D721Med (cell line): Measurements from ENCODE around the gene ADD2.

ENCODE experiments used
- DNase-seq: peaks from one replicate; pipeline ENCODE4 v3.0.0; 2011; ENCODE audit warnings: low spot score; ENCODE audit not compliant: insufficient read length
- FAIRE-seq: peaks from 2 replicates; lab custom pipeline; 2011; peaks lifted over from hg19 to GRCh38; lab: Jason Lieb, UNC
- TF ChIP-seq, protein P1 (sequence below): IDR thresholded peaks from 2 replicates; pipeline ENCODE4 v1.5.1; 2012; ENCODE audit warnings: mild to moderate bottlenecking, control low read depth; ENCODE audit not compliant: insufficient read depth; ENCODE audit errors: missing control alignments

Gene ADD2

DNA sequence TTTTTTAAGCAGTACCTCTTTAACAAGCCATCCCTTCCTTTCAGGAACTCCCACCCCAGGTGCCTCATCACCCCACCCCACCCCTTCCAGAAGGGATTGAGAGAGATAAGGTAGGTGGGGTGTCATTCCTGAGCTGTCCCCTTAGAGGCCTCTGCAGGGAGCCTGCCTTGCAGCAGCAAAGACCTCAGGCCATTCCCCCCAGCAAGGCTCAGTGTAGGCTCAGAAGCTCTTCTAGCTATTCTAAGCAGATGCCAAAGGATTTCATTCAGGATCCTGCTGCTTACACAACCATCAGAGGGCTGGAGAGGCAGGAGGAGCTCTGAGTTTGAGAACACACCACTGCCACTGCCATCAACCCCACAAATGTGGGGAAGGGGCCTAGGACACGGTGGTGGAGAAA, 28.3 kb upstream of the ADD2 start:
- FAIRE-seq = no peak
- TF ChIP-seq, protein P1, sequence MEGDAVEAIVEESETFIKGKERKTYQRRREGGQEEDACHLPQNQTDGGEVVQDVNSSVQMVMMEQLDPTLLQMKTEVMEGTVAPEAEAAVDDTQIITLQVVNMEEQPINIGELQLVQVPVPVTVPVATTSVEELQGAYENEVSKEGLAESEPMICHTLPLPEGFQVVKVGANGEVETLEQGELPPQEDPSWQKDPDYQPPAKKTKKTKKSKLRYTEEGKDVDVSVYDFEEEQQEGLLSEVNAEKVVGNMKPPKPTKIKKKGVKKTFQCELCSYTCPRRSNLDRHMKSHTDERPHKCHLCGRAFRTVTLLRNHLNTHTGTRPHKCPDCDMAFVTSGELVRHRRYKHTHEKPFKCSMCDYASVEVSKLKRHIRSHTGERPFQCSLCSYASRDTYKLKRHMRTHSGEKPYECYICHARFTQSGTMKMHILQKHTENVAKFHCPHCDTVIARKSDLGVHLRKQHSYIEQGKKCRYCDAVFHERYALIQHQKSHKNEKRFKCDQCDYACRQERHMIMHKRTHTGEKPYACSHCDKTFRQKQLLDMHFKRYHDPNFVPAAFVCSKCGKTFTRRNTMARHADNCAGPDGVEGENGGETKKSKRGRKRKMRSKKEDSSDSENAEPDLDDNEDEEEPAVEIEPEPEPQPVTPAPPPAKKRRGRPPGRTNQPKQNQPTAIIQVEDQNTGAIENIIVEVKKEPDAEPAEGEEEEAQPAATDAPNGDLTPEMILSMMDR = no peak
- DNase-seq = no peak

DNA sequence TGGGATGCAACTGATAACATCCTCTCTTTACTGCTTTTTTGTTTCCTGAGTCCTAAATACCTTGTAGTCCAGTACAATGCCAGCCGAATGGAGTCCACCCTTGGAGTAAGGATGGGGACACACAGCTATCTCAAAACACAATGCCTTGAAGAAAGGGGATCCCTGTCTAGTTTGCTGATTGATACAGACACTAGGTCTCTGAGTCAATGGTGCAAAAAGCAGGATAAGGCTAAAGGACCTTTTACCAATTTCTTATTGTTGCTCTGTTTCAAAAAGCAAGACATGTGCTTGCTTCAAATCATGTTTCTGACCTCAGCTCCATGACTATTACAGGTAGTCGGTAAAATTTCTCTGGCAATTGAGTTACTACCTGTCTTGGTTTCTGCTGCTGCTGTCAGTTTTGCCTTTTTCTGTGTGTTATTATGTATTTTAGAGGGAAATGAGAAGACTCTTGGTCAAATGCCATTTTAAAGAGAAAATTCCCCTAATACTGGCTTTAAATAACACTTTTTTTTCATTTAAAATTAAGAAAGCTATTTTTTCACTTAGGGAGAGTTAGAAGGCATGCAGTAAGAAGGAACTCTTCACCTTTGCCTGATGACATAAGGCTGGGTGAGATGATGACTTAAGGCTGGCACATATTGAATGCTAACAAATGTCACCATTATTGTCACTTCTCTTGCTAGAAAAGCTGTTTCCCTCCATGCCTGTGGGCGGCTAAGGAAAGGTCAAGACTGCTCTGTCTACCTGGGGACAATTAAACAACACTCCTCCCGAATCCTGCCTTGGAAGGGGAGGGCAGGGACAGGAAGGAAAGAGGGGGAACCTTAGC, 27.4 kb upstream of the ADD2 start:
- FAIRE-seq = no peak
- no peak for DNase-seq
- TF ChIP-seq, protein P1 = no peak

DNA sequence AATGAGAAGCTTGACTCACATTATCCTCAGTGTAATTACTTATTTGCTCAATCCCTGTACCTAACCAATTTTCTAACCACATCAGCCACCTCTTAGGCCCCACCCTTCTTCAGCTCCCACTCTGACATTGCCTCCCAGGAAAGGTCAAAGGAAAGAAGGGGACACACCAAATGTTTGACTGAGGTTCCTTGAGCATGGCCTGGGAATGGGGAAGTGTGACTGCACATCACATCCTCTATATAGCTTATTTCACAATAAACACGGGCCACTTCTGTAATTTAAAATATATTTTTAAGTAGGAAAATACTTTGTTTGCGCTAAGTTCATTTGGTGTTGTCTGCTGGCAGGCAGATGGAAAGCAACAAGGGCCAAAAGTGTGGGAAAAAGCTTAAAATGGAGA, 25.4 kb upstream of the ADD2 start:
- DNase-seq = no peak
- FAIRE-seq = no peak
- TF ChIP-seq, protein P1 = no peak

DNA sequence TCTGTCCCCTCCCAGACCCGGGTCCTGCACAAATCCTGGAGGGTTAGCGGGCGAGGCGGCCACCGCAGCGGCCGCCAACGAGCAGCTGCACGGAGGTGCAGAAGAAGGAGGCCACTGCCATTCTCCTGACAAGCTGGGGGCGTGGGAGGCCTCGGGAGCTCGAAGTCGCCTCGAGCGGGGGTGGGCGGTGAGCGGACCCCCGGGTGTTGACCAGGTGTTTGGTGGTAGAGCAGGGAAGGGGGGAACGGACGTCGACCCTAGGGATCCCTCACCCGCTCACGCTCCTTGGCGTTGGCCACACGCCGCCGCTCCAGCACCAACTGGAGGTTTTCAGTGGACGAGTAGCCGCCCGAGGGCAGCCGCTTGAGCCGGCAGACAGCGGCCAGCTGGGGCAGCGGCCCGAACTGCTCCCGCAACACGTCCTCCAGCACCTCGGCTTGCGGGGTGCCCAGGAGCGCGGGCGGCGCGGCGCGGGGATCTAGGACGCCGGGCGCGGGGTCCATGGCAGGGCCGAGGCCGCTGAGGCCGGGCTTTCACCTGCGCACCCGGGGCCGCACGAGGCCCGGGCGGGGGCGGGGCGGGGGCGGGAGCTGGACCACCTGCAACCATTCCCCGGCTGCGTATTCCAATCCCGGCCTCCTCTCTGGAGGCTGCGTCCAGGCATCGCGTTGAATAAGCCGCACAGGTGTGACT, 22.3 kb upstream of the ADD2 start, which contains the start of gene FIGLA:
Gene FIGLA (minus strand): TSS at position 508 of the 693 bp plus-strand sequence. CDS start 5 bp downstream, at position 503.
- no peak for FAIRE-seq
- DNase-seq = no peak
- TF ChIP-seq, protein P1 = no peak

DNA sequence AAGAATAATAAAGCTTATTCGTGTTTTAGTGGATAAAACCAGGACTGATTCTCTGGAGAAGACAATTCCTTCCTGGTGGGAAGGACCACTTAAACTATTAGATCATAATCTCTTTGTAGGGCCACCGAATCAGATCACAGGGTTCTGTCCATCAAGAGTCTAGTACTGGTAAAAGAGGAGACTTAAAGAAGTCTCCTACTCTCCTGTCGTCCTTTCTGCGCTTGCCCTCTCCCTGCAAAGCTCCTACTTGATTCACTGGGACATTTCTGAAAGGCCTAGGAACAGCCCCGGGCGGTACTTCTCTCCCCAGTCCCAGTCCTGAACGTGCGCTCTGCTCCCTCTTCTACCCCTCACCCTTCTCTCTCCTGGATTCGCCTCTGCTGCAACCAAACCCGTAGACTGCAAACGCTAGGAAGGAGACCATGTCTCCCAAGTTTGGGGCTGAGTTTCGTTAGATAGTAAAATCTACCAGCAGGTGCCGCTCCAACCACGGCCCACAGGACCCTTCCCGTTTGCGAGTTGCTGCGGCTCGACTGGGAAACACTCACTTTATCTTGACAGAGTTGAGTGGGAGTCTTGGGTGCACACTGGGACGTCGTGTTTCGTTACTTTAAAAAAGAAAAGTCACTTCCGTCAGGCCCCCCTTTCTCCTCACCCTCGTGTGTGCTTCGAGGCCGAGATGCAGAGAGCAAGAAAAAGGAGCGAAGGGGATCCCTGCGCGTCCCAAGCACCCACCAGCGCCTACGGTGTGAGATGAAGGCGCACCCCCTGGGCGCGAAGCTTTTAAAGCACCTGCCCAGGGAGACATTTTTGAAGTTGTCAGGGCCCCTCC, 21.5 kb upstream of the ADD2 start:
- TF ChIP-seq, protein P1 = peak; percentile 51
- FAIRE-seq (no peak), DNase-seq (peak; percentile 48)

DNA sequence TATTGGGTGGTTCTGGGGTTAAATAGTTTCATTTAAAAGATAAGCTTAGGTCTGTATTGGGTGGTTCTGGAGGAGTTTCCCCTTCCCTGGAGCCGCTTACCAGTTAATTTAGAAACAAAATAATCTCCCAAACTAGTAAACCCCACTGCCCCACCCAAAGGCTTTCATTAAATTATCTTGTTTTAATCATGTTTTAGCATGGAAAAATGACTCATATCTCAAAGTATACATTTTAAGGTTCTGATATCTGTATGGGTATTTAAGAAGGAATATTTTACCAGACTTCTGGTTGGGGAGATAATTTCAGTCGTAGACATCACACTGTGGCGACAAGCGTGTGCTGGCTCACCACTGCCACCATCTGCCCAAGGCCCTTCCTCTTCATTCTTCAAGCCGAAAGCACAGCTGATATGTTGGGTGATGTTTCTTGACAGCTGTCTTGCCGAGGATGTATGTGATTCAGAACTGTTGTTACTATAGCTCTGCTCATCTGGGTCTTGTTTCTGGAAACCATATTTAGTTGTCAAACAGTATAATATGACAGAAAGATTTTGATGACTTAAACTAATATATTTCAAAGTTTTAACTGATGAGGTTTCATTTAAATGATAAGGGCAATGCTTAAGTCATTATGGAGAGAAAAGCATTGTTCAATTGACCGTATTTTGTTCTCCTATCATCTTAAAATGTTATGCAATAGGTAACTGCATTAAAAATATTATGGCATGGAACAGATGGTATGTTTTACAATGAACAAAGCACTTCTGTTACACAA, 17.3 kb upstream of the ADD2 start:
- DNase-seq = no peak
- TF ChIP-seq, protein P1 = peak; percentile 37
- FAIRE-seq = no peak
